HuH-7 (cell line): ENCODE measurements around the gene FAM234A.

Experiments used
- DNase-seq: peaks from one replicate; pipeline ENCODE4 v3.0.0; 2011; ENCODE audit warnings: low spot score

FAM234A gene

DNA sequence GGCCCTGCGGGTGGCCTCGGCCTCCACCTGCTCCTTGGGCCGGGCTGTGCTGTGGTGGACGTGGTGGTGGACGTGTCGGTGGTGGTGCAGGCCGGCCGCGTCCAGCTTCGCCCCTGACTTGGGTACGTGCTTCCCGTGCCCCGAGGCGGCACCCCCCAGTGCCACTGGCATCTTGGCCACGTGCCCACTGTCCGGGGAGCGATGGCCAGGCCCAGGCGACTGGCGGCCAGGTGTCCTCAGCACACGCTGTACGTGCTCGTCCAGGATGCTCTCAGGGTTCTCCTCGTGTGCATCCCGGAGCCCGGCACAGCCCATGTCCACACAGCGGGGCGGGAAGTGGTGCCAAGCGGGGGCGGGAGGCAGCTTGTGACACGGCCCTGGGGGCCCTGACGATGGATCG is 63.2 kb downstream of the FAM234A start:
- no peak for DNase-seq

DNA sequence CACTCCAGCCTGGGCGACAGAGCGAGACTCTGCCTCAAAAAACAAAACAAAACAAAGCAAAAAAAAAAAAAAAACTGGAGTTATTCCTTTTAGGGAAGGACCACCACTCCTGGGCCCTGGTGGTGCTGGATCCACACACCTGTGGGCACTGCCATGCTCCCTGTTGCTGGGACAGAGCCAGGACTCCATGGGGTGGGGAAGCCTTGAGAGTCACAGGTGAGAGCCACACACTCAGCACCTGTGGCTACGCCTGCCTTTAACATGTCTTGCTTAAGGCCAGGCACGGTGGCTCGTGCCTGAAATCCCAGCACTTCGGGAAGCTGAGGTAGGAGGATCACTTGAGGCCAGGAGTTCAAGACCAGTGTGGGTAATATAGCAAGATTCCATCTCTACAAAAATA is 66.6 kb downstream of the FAM234A start:
- no peak for DNase-seq

DNA sequence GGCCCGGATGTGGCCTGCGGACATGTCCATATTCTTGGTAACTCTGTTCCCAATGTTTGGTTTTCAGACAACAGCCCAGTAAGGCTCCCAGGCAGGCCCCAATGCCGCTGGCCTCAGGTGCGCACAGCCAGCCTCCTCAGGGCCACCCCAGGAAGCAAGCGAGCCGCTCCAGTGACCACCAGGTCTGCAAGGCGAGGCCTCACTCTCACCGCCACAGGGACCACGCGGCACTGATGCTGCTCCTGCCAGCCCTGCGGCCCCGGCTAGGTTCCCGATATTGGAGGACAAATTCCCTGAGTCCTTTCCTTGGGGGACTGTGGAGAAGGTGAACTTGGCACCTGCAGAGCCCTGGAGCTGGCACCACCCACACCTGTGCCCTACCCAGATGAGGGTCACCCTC is 67.3 kb downstream of the FAM234A start:
- no peak for DNase-seq

DNA sequence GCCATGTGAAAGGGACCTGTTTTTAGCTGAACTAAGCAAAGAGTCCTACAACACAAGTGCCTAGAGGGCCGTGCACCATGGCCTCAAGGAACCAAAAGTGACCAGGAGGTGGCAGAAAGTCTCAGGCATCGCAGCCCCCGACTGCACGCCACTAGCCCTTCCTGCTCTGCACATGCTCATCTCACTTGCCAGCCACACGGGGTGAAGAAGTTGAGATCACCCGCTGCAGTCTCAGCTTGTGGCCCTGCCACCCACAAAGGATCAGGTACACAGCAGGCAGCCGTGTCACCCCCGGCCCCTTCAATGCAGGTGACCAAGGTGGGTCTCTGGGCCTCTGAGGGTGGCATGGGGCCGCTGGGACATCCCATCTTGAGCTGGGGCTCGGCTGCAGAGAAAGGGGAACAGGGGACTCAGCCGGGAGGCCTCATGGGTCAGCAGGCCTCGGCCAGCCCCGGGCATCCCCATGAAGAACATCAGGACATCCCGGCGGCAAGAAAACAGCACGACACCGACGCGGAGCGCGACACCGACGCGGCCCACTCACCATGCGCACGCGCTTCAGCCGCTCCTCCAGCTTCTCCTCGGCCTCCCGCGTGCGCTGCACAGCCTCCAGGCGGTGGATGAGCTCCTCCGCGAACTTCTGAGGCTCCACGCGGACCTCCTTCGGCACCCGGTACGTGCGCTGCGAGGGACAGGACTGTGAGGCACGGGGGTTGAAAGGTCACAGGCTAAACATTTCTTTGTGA is 69.3 kb downstream of the FAM234A start:
- no peak for DNase-seq

DNA sequence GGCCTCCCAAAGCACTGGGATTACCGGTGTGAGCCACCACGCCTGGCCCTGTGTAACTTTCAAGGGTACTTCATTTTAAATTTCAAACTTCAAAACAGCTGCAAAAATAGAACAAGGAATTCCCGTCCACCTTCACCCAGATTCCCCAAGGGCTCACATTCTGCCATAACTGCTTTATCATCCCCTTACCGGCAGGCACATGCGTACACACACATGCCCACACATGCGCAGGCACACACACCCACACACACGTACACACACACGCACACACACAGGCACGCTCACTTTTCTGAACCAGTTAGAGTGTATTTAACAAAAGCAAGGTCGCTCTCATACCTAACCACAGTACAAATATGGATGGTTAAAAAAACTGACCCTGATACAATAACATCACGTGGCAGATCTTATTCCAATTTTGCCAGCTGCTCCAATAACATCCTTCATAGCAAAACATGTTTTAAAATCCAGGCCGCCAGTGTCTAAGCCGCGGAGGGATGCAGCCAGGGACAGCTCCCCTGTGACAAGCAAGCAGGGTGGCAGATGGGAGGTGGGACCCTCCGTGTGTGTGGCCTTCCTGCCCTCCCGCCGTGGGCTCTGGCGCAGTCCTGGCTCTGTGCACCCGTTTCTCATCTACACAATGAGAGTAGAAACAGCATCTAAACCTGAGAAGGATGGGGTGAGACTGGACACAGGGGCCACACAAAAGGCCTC is 71.5 kb downstream of the FAM234A start:
- no peak for DNase-seq

DNA sequence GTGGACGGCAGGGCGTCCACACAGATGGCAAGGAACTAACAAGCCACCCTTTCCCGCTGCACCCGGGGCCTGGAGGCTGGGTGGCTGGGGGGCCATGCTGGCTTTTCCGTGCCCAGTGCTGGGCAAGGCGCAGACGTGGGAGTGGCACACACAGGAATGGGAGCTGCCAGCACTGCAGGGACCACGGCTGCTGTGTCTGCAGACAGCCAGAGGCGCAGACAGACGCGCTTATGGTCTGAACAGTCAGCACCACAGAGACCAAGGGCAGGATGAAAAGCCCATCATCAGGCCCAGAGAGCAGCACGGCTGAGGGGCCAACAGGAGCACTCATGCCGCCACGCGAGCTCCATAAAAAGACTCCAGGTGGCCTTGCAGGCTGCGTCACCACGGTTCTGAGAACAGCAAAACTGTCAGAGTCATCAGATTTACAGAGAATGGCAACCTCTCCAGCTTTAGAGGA is 72.3 kb downstream of the FAM234A start:
- DNase-seq: no peak

DNA sequence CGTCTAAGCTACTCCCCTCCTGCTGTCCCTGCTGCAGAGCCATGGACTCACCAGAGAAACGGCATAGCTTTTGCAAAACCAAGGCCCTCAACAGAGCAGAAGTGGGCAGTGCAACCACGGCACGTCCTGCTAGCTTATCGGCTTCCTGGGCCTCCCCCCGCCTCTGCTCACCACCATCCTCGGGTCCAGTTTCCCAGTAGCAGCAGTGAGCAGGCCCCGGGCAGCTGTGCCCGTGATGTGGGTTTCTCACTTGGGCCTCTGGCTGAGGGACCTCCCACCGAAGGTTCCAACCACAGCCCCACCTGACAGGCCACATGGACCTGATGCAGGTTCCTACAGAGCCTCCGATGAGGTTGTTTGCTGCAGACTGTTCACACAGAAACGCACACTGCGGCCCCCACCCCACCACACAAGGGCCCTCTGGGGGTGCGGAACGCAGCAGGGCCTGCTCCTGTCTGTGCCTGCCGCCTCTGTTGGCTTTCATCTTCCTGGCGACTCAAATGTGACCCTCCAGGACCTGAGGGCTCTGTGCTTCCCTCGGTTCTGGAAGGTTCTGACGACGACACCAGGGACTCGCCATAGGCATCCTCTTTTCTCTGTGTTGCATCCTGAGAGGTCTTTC is 73.2 kb downstream of the FAM234A start:
- no peak for DNase-seq

DNA sequence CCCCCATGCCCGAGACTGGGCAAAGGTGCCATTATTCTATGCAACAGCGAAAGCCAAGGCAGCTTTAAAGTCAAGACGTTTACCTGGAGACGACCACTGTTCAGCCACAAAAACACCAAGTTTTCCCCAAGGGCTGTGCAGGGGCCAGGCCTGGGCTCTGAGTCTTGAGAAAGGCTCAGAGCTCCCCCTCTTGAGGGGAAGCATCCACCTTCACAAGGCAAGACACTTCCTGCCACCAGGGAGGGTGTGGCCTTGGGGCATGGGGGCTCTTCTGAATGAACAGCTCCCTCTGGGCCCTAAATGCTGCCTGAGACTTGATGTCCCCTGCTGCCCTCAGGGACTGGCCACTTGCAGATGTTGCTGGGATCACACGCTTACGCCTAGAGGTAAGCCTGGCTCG is 74.9 kb downstream of the FAM234A start:
- DNase-seq: no peak

DNA sequence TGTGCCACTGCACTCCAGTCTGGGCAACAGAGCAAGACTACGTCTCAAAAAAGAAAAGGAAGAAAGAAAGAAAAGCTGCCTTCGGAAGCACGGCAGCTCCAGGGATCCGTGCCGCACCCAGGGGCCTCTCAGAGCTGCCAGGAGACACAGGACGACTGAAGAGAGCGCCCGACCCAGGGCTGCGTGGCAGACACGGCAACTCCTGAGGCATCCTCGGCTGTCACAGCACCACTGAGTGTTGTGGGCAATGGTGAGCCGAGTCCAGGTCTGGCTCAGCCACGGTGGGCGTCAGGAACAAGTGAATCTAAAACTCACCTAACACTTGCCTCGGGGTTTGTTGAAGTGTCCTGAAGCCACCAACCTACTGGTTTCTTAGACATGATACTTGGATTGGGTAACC is 77.1 kb downstream of the FAM234A start:
- DNase-seq: no peak

DNA sequence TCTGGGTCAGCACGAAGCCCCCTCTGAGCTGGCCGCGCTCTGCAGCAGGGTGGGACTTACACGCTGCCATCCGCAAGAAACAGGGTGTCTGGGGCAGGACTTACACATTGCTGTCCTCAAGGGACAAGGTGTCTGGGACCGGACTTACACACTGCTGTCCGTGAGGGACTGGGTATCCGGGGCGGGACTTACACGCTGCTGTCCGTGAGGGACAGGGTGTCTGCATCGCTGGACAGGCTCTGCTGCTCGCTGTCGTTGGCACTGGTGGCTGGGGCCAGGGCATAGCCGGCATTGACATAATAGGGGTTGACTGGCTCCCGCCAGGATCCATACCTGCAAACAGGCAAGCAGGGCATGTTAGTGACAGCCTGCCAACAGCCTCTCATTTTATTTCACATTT is 79.7 kb downstream of the FAM234A start:
- no peak for DNase-seq

DNA sequence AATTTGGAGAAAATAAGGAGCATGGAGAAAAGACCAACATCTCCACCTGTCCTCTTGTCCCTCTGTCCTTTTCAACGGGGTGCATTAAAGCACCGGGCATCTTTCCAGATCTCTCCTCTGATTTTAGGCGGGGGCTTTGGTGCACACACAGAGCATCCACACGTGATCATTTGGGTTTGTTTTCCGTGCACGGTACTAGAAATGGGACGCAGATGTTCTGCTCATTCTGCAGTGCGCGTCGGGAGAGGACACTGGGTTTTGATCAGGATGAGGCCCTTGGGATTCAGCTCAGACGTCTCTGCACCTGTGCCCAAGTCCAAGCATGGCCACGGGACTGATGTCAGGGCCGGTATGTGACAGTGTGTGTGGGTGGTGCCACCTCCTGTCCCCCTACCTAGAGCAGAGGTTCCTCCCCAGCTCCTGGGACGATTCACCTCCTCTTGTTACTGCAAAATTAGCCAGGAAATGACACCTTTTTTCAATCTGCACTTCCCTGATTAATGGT is 80.2 kb downstream of the FAM234A start:
- no peak for DNase-seq
